IMR-90 (cell line): ENCODE measurements around the gene DELE1. TPM values are rescaled to one million over a fixed set of nuclear protein-coding genes. Genes with fewer than 3 reads are reported as not detected.

Experiments used
- ATAC-seq: fragments of 200-7000 bp; cut with Tn5 transposase; 2 replicates; pipeline ENCODE4 v1.9.1; 2020; ENCODE audit warnings: low read depth, mild to moderate bottlenecking, moderate library complexity
- BruUV-seq: library from RNA; stranded (reverse); fragments of 400-500 nt; replicated peaks from 2 replicates; lab custom pipeline; 2021; lab: Mats Ljungman, UMichigan
- CTCF ChIA-PET: fragments of 300-600 bp; formaldehyde crosslinking; extraction: SDS; loops from one replicate; lab custom pipeline; 2021; ENCODE audit warnings: antibody characterized with exemption; lab: Yijun Ruan, JAX
- POLR2A ChIA-PET: fragments of 300-600 bp; sonication (Branson Sonifier 250); formaldehyde crosslinking; loops from one replicate; lab custom pipeline; 2022; ENCODE audit warnings: antibody characterized with exemption; ENCODE audit not compliant: unreplicated experiment; lab: Charles Lee
- DNase-seq: peaks from one replicate; pipeline ENCODE4 v3.0.0; 2013
- H2AFZ ChIP-seq: replicated peaks from 2 replicates; pipeline ENCODE3; 2013; ENCODE audit warnings: low read length, mild to moderate bottlenecking; ENCODE audit not compliant: poor library complexity
- H2AK5ac ChIP-seq: 2 replicates; pipeline ENCODE4 v1.6.1; 2013; ENCODE audit warnings: low read depth, low read length, inconsistent platforms
- H2AK9ac ChIP-seq: replicated peaks from 2 replicates; pipeline ENCODE3; 2013; ENCODE audit warnings: mild to moderate bottlenecking, low read depth, low read length, moderate library complexity; ENCODE audit not compliant: poor library complexity
- H2BK120ac ChIP-seq: 2 replicates; pipeline ENCODE4 v1.6.1; 2013; ENCODE audit warnings: low read depth, low read length, inconsistent platforms
- H2BK15ac ChIP-seq: 3 replicates; pipeline ENCODE4 v1.6.1; 2013; ENCODE audit warnings: low read depth, low read length, inconsistent platforms
- H2BK20ac ChIP-seq: 2 replicates; pipeline ENCODE4 v1.6.1; 2013; ENCODE audit warnings: low read depth, mild to moderate bottlenecking, inconsistent platforms, low read length, moderate library complexity
- H2BK5ac ChIP-seq: 2 replicates; pipeline ENCODE4 v1.6.1; 2013; ENCODE audit warnings: mild to moderate bottlenecking, low read depth, low read length, inconsistent platforms; ENCODE audit not compliant: poor library complexity, severe bottlenecking
- H3K14ac ChIP-seq: replicated peaks from 2 replicates; pipeline ENCODE4 v1.6.1; 2013; ENCODE audit warnings: low read depth, low read length, inconsistent platforms
- H3K18ac ChIP-seq: 2 replicates; pipeline ENCODE4 v1.6.1; 2013; ENCODE audit warnings: low read depth, low read length, control low read depth
- H3K23ac ChIP-seq: 2 replicates; pipeline ENCODE4 v1.6.1; 2013; ENCODE audit warnings: low read depth, low read length, inconsistent platforms
- H3K27ac ChIP-seq: 2 replicates; pipeline ENCODE4 v1.5.1; 2013; ENCODE audit warnings: mild to moderate bottlenecking, control low read depth, low read length; ENCODE audit not compliant: insufficient read depth
- H3K27me3 ChIP-seq: 2 replicates; pipeline ENCODE4 v1.6.1; 2013; ENCODE audit warnings: low read length; ENCODE audit not compliant: control insufficient read depth, insufficient read depth
- H3K36me3 ChIP-seq: 2 replicates; pipeline ENCODE4 v1.6.1; 2013; ENCODE audit warnings: low read length, mixed read lengths; ENCODE audit not compliant: control insufficient read depth, insufficient read depth
- H3K4ac ChIP-seq: 2 replicates; pipeline ENCODE4 v1.6.1; 2013; ENCODE audit warnings: low read depth, low read length, inconsistent platforms
- H3K4me1 ChIP-seq: 2 replicates; pipeline ENCODE4 v1.6.1; 2013; ENCODE audit warnings: low read length, mixed read lengths; ENCODE audit not compliant: control insufficient read depth, insufficient read depth
- H3K4me2 ChIP-seq: 2 replicates; pipeline ENCODE4 v1.6.1; 2013; ENCODE audit warnings: low read depth, mild to moderate bottlenecking, control low read depth, low read length, moderate library complexity
- H3K4me3 ChIP-seq: 2 replicates; pipeline ENCODE4 v1.5.1; 2013; ENCODE audit warnings: low read depth, mild to moderate bottlenecking, control low read depth, low read length, moderate library complexity; ENCODE audit not compliant: insufficient read depth
- H3K56ac ChIP-seq: 2 replicates; pipeline ENCODE4 v1.6.1; 2013; ENCODE audit warnings: low read length, inconsistent platforms; ENCODE audit not compliant: insufficient read depth; ENCODE audit errors: extremely low read depth
- H3K79me1 ChIP-seq, 2 experiments: 2 replicates each; pipeline ENCODE4 v1.6.1; 2013; ENCODE audit warnings: low read length in 2 of 2, inconsistent platforms in 1 of 2, low read depth in 1 of 2
- H3K9ac ChIP-seq: 2 replicates; pipeline ENCODE4 v1.6.1; 2013; ENCODE audit warnings: low read depth, low read length, control low read depth
- H3K9me1 ChIP-seq: 2 replicates; pipeline ENCODE4 v1.6.1; 2013; ENCODE audit warnings: low read length, inconsistent platforms; ENCODE audit not compliant: insufficient read depth
- H3K9me3 ChIP-seq: 2 replicates; pipeline ENCODE4 v1.6.1; 2013; ENCODE audit warnings: low read length; ENCODE audit not compliant: control insufficient read depth, insufficient read depth
- H4K20me1 ChIP-seq: 2 replicates; pipeline ENCODE4 v1.6.1; 2013; ENCODE audit warnings: low read length, inconsistent platforms; ENCODE audit not compliant: insufficient read depth
- H4K5ac ChIP-seq: 2 replicates; pipeline ENCODE4 v1.6.1; 2013; ENCODE audit warnings: mild to moderate bottlenecking, low read depth, low read length, control low read depth
- H4K8ac ChIP-seq, 2 experiments: 2 replicates each; pipeline ENCODE4 v1.6.1; 2013; ENCODE audit warnings: low read depth in 2 of 2, low read length in 2 of 2, control low read depth in 1 of 2, inconsistent platforms in 1 of 2
- H4K91ac ChIP-seq: 2 replicates; pipeline ENCODE4 v1.6.1; 2013; ENCODE audit warnings: low read depth, low read length, inconsistent platforms; ENCODE audit not compliant: insufficient read depth
- BHLHE40 ChIP-seq: fragments of 150-350 bp; IDR thresholded peaks from 2 replicates; pipeline ENCODE4 v1.6.1; 2016; ENCODE audit warnings: mild to moderate bottlenecking, low read depth, low read length
- CEBPB ChIP-seq: IDR thresholded peaks from 2 replicates; pipeline ENCODE4 v1.6.1; 2012; ENCODE audit warnings: low read depth, low read length, improper control_type of control experiment
- CHD1 ChIP-seq: IDR thresholded peaks from 2 replicates; pipeline ENCODE4 v1.6.1; 2012; ENCODE audit warnings: low read depth, low read length, improper control_type of control experiment
- CTCF ChIP-seq: conservative IDR thresholded peaks from 2 replicates; pipeline ENCODE4 v1.5.1; 2012; ENCODE audit warnings: mild to moderate bottlenecking, low read depth, low read length, improper control_type of control experiment
- FOS ChIP-seq: fragments of 150-350 bp; IDR thresholded peaks from 2 replicates; pipeline ENCODE4 v1.6.1; 2016; ENCODE audit warnings: low read depth, low read length
- MAFK ChIP-seq: IDR thresholded peaks from 2 replicates; pipeline ENCODE4 v1.6.1; 2012; ENCODE audit warnings: low read depth, low read length, improper control_type of control experiment
- MAZ ChIP-seq: IDR thresholded peaks from 2 replicates; pipeline ENCODE4 v1.6.1; 2012; ENCODE audit warnings: low read depth, mild to moderate bottlenecking, low read length, improper control_type of control experiment, moderate library complexity, borderline replicate concordance
- MXI1 ChIP-seq: IDR thresholded peaks from 2 replicates; pipeline ENCODE4 v1.6.1; 2012; ENCODE audit warnings: low read depth, mild to moderate bottlenecking, low read length, moderate library complexity, borderline replicate concordance
- NFE2L2 ChIP-seq: fragments of 150-350 bp; IDR thresholded peaks from 2 replicates; pipeline ENCODE4 v1.6.1; 2016; ENCODE audit warnings: low read depth, mild to moderate bottlenecking, low read length
- POLR2A ChIP-seq: IDR thresholded peaks from 2 replicates; pipeline ENCODE4 v1.6.1; 2012; ENCODE audit warnings: mild to moderate bottlenecking, low read depth, low read length
- RAD21 ChIP-seq: IDR thresholded peaks from 2 replicates; pipeline ENCODE4 v1.6.1; 2012; ENCODE audit warnings: low read length, improper control_type of control experiment
- RCOR1 ChIP-seq: IDR thresholded peaks from 2 replicates; pipeline ENCODE4 v1.6.1; 2012; ENCODE audit warnings: mild to moderate bottlenecking, low read length, improper control_type of control experiment; ENCODE audit not compliant: insufficient replicate concordance
- RFX5 ChIP-seq: IDR thresholded peaks from 2 replicates; pipeline ENCODE4 v1.8.0; 2012; ENCODE audit warnings: low read depth, mild to moderate bottlenecking, low read length, moderate library complexity
- SMC3 ChIP-seq: fragments of 150-350 bp; IDR thresholded peaks from 2 replicates; pipeline ENCODE4 v1.6.1; 2016; ENCODE audit warnings: low read depth, mild to moderate bottlenecking, antibody characterized with exemption, low read length, moderate library complexity
- WGBS, 2 experiments: methylation state at CpG; one replicate each; pipeline versions ENCODE4 v1.1.5 to v1.1.7; 2013; ENCODE audit warnings: missing lambda C conversion rate in 2 of 2; ENCODE audit not compliant: insufficient read length in 1 of 2; ENCODE audit errors: extremely low coverage in 2 of 2; 5-methylcytosine and 5-hydroxymethylcytosine counted together
- dilution Hi-C: fragments of 300-500 bp; cut with HindIII; formaldehyde crosslinking; loops from one replicate; pipeline ENCODE4 v1.14.3; 2018; ENCODE audit warnings: low sequenced_read_pairs; ENCODE audit not compliant: unreplicated experiment
- in situ Hi-C: fragments of 300-500 bp; cut with MboI; formaldehyde crosslinking; loops from 3 replicates; pipeline ENCODE4 v1.14.3; 2019; ENCODE audit warnings: low sequenced_read_pairs, inconsistent platforms, mixed read lengths
- intact Hi-C: fragments of 100-400 bp; cut with micrococcal nuclease; formaldehyde crosslinking; loops from 2 replicates; pipeline ENCODE4 v1.10.0; 2022
- polyA plus RNA-seq, 3 experiments: library from polyadenylated mRNA; depleted of rRNA; stranded (reverse); fragments of >200 nt; gene quantifications; 2 replicates each; pipeline ENCODE4 v1.2.3, GENCODE V29; 2012; ENCODE audit warnings: low replicate concordance in 1 of 3
- total RNA-seq: library from RNA; depleted of rRNA; stranded (reverse); fragments of >200 nt; gene quantifications from 2 replicates; pipeline ENCODE4 v1.2.3, GENCODE V29; 2012
- TF ChIP-seq, protein P1 (sequence below): fragments of 150-350 bp; IDR thresholded peaks from 2 replicates; pipeline ENCODE4 v1.6.1; 2017; ENCODE audit warnings: mild to moderate bottlenecking, antibody characterized with exemption, low read length, low read depth
- TF ChIP-seq, protein P2 (sequence below): fragments of 150-350 bp; IDR thresholded peaks from 2 replicates; pipeline ENCODE4 v1.6.1; 2016; ENCODE audit warnings: low read depth, mild to moderate bottlenecking, low read length, moderate library complexity, borderline replicate concordance

Gene DELE1
- total and polyA plus RNA-seq, 2 of the 4 experiments (the other 2 are of a cell fraction) = 28.0 to 66.1 TPM

GRCh38 chr5:141949511-141949910 is 25.8 kb downstream of the DELE1 start:
- Histone ChIP-seq H3K79me1 (no peaks in the 10 kb centered on the region), H3K9me3 (no peaks in the 10 kb centered on the region), H4K8ac (no peak overlapping the region), H3K4me1 (no peaks in the 10 kb centered on the region), H3K9me1 (no peaks in the 10 kb centered on the region), H4K5ac (no peak overlapping the region), H3K14ac (no peak overlapping the region), H2AFZ (no peak overlapping the region), H3K9ac (no peak overlapping the region), H4K91ac (no peak overlapping the region), H2AK9ac (no peak overlapping the region), H3K18ac (no peak overlapping the region), H2BK5ac (no peak overlapping the region), H2BK120ac (no peak overlapping the region), H4K20me1 (no peaks in the 10 kb centered on the region), H3K4me3 (no peak overlapping the region), H3K27me3 (peaks cover 24% of the 10 kb centered on the region), H3K36me3 (no peaks in the 10 kb centered on the region), H3K23ac (no peak overlapping the region), H3K27ac (no peak overlapping the region), H3K56ac (no peak overlapping the region), H3K4me2 (no peak overlapping the region), H2BK20ac (no peak overlapping the region), H3K4ac (no peak overlapping the region), H2BK15ac (no peak overlapping the region), H2AK5ac (no peak overlapping the region)
- TF ChIP-seq POLR2A = no peak
- TF ChIP-seq RFX5 = no peak
- no peak for TF ChIP-seq SMC3
- no peak for TF ChIP-seq CEBPB
- no peak for TF ChIP-seq FOS
- TF ChIP-seq MAFK = no peak
- no peak for TF ChIP-seq RCOR1
- TF ChIP-seq NFE2L2 = no peak
- TF ChIP-seq CHD1 = no peak
- TF ChIP-seq BHLHE40 = no peak
- no peak for TF ChIP-seq CTCF
- no peak for TF ChIP-seq MAZ
- TF ChIP-seq, protein P1, sequence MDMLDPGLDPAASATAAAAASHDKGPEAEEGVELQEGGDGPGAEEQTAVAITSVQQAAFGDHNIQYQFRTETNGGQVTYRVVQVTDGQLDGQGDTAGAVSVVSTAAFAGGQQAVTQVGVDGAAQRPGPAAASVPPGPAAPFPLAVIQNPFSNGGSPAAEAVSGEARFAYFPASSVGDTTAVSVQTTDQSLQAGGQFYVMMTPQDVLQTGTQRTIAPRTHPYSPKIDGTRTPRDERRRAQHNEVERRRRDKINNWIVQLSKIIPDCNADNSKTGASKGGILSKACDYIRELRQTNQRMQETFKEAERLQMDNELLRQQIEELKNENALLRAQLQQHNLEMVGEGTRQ = no peak
- no peak for TF ChIP-seq MXI1
- no peak for TF ChIP-seq RAD21
- TF ChIP-seq, protein P2, sequence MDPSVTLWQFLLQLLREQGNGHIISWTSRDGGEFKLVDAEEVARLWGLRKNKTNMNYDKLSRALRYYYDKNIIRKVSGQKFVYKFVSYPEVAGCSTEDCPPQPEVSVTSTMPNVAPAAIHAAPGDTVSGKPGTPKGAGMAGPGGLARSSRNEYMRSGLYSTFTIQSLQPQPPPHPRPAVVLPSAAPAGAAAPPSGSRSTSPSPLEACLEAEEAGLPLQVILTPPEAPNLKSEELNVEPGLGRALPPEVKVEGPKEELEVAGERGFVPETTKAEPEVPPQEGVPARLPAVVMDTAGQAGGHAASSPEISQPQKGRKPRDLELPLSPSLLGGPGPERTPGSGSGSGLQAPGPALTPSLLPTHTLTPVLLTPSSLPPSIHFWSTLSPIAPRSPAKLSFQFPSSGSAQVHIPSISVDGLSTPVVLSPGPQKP = no peak
- dilution Hi-C loops (no loop called here), in situ Hi-C loops (no loop called here), intact Hi-C loops (no loop called here)
- no TSS peak for BruUV-seq
- ChIA-PET CTCF (no interaction called here), POLR2A (no interaction called here)
- no peak for DNase-seq
- no peak for ATAC-seq
- WGBS, 2 experiments = no CpG with 5 or more reads among the region's 2 CpGs
